Measurements from ENCODE around the gene CREBZF.

The CREBZF gene, protein sequence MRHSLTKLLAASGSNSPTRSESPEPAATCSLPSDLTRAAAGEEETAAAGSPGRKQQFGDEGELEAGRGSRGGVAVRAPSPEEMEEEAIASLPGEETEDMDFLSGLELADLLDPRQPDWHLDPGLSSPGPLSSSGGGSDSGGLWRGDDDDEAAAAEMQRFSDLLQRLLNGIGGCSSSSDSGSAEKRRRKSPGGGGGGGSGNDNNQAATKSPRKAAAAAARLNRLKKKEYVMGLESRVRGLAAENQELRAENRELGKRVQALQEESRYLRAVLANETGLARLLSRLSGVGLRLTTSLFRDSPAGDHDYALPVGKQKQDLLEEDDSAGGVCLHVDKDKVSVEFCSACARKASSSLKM

DNA sequence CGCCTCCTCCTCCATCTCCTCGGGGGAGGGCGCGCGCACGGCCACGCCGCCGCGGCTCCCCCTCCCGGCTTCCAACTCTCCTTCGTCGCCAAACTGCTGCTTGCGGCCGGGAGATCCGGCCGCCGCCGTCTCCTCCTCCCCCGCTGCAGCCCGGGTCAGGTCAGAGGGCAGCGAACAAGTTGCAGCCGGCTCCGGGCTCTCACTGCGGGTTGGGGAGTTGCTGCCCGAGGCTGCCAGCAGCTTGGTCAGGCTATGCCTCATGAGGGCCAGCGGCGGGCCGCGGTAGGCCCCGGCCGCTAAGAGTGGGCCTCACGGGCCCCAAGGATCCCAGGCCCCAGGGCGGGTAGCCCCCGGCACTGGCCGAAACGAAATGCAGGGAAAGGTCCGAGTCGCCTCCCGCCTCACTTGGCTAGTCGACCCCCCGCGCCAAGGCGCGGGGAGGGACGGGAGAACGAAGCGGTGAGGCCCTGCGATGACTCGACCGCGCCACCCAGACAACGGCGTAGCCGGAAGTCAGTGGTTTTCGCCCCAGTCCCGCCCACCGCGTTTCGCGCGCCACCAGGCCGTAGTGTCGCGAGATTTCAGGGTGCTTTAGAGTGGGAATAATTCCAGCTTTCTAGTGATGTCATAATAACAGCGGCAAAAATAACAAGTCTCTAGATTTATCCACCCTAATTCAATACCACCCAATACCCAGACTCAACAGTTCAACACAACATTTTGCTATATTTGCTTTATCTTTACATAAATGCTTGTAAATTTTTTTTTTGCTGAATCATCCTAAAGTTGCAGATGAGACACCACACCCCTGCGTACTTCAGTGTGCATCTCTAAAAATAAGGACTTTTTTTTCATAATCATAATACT is at the start of gene CREBZF:
Gene CREBZF, minus strand, starts transcription at position 515 of the 867 bp plus-strand sequence. Its CDS starts 254 bp downstream, at position 261.
- DNase-seq, result peak; percentile 87

DNA sequence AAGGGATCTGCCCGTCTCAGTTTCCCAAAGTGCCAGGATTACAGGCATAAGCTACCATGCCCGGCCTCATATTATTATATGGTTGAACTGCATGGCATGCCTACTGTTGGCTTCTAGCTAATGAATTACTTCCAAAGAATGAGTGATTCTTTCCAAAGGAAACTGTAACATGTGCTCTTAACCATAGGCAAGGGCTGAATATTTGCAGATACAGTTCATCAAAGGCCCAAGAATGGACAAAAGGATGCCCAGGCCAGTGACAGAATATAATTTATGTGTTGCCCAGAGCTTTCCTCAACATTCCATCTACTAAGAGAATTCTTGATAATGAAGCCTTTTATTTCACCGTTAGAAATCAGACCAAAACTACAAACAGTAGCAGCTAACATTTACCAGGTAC is 48.0 kb upstream of the CREBZF start:
- DNase-seq, result no peak

DNA sequence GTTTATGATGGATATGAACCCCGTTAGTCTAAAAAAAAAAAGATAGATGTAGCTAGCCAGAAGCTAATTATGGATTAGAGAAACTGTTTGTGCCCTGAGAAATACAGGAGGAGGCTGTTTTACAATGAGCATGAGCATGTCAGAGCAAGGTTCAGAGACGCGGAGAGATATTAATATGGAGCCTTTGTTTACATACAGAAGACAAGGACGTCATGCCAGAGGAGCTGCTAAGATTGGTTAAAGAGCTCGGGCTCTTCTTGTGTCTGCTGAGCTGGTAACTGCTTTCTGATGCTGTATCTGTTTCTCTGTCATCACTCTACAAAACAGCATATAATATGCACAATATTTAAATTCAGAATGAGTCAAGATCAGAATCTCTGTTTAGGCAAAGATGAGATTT is 46.0 kb upstream of the CREBZF start:
- no peak for DNase-seq

DNA sequence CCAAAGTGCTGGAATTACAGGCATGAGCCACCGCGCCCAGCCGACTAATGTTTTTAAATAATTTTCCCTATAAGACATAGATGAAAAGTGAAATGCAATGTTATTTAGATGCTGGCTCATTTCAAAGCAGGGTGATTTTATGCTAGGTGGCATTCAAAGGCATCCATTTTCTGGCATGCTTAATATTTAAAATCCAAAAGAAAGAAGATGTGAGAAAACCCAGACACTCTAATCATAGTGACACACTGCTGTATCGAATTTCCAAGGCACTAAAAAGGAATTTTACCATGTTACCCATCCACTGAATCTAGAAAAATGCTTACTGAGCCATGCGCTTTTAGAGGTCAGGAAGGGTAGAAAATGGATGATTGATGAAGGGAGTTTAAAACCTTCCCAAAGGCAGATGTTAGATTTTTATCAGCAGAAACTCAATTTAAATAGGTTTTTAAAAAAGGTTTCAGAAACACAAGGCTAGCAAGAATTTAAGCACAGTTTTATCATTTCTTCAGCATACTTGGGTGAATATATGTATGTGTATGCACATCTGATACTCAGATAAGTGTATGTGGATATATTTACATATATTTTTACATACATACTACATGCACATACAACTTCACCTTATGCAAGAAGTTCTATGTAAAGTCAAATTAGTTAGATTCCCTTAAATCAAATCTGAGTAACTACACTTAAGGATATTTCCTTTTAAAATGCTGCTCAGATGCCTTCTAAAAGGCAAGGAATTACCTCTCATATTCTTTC is 45.2 kb upstream of the CREBZF start:
- no peak for DNase-seq

DNA sequence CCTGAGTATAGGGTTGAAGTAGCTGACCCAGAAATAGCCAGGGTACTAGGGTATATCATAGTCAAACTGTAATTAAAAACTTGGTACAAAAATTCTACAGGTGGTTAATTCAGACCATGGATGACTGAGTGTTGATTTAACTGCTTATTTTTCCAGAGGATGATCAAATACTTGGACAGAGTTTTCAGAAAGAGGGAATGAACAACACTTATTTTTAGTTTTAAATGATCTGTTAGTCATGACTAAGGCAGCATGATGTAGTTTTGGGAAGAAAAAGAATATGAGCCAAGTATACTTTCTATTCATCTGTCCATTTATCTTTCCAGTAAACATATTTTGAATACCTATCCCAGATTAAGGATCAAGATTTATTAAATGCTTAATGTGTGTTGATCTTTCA is 40.9 kb upstream of the CREBZF start:
- no peak for DNase-seq

DNA sequence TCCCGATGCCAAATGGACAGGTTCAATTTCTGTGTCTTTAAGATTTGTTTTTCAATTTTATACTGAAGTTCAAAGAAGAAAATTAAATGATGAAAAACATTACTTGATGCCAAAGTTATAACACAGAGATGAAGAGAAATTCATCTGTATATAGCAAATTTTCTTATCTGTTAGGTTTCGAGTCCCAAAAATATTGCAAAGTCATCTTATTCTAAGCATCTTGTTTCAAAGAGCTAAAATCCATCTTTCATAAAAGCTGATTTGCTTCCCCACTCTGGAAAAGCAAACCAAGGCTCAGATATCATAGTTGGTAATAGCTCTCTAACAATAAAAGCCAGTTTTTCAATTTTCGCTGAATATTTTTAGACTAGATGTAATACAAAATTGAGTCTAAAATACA is 40.0 kb upstream of the CREBZF start:
- DNase-seq, result no peak

DNA sequence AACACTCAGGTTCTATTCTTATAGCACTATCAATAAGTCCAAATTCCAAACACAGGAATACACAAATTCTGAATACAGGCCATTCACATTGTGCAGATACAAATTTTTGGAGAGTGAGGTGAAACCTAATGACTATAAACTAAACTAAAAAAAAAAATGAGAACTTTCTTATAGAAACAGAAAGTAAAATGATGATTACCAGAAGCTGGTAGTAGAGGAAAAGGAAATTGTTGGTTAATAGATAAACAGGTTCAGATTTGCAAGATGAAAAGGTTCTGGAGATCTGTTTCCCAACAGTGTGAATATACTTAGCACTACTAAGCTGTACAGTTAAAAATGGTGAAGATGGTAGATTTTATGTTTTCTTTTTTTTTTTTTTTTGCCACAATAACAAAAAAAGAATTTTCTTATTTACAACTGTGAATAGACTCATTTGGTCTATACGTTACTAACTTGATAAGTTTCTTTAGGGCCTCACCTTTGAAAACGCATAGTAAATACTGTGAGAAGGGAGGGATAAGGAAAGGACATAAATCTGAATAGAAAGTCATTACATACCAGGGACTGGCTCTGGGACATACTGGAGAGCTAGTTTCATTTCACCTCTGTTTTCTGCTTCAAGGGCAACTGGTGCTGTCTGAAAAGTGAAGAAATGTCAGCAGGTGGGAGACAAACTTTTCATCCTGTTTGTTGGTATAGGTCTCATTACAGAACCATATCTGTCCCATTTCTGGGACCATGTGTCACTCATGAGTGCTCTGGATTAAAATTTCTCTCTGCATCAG is 35.2 kb upstream of the CREBZF start:
- DNase-seq, result no peak

DNA sequence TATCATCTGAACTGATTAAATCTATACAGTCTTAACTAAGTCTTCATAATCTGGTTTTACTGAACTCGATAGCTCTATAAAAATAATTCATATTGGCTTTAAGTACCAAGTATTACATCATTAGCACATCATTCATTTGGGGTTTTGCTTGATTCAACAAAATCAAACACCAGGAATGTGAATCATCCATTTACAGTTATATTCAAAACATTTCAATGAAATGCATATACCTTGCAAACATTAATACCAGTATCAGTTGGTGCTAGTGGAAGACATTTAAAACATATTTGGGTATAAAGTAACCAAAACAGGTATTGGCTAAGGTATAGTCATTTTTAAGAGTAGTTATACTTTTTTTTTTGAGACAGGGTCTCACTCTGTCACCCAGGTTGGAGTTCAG is 33.3 kb upstream of the CREBZF start:
- DNase-seq, result no peak

DNA sequence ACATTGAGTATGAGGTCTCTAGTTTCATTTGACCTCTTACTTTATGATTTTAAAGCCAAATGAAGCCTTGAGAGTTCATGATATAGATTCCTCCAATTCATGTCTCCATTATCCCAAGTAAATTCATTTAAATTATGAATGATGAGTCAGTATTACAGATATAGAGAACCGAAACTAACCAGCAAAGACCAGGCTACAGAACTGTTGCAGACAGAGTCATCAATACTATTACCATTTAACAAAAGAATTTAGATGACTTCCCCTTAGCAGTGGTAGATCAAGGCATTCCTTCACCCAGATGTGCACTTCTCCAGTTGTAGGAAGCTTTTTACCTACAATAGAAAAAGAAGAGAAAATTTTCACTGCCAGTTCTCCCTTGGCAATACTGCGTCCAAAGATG is 32.8 kb upstream of the CREBZF start:
- DNase-seq, result no peak

DNA sequence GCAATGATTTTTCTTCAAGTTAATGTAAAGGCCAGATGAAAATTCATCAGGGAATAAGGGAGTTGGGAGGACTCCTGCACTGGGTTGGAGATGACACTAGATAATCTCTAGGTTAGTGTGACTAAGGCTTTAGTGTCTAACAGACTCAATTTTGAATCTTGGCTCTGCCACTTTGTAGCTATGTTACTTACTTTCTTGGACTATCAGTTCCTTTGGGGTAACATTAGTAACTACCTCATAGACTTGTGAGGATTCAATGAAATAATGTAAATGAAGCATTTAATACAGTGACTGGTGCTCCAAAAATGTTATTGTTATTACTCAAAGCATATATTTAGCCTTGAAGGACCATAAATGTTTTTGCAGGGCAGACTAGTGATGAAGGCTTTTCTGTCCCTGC is 30.6 kb upstream of the CREBZF start:
- no peak for DNase-seq

DNA sequence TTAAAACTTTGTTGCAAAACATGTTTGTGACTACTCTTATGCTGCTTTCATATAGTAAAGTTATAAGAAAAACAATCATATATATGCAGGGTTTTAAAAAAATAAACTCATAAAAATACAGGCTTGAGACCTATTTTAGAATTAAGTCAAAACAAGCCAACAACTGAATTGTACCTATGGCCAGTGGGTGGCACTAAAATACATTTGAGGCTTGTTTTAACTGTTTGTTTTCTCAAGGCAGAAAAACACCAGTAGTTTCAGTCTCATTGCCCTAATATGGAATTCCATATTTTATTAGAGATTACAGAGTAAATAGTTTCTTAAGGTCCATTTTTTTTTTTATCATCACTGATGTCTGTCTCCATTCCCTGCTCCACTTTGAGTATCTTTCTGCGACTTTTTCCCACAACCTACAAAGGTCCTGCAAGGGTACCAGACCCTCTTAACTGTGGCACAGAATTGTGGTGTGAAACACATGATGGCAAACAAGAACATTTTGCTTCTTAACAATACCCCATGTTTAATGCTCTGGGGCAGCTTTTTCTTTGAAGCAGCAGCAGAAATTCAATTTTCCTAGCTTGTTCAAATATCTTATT is 29.6 kb upstream of the CREBZF start:
- no peak for DNase-seq

DNA sequence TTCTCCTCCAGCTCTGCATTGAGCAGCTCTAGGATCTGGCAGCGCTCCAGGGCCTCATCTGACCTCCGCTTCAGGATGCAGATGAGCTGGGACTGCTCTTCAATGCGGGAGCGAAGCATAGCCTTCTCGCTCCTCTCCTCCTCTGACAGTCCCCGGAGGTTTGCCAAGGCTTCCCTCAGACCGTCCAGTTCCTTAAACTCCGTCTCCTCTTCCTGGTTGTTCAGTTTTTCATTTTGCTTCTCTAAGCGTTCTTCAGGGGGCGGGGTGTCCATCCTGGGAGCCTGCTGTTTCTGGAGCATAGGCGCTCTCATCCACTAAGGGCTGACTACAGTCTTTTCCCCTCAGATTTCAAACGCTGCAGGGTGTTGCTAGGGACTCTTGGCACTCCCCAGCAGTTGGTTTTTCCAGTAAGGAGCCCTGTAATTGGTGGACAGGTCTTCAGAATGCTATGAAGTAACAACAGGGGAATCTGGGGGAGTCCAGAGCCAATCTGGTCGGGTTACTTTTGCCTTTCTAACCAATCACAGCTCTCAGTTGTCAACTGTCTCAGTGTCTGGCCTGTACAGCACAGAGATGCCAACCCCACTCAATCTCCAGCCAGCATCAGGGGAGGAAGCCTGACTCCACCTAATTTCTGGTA is 21.0 kb upstream of the CREBZF start, which contains the start of gene CCDC89:
Gene CCDC89, minus strand, starts transcription at position 376 of the 640 bp plus-strand sequence. Its CDS starts 65 bp downstream, at position 311.
- DNase-seq, result no peak

DNA sequence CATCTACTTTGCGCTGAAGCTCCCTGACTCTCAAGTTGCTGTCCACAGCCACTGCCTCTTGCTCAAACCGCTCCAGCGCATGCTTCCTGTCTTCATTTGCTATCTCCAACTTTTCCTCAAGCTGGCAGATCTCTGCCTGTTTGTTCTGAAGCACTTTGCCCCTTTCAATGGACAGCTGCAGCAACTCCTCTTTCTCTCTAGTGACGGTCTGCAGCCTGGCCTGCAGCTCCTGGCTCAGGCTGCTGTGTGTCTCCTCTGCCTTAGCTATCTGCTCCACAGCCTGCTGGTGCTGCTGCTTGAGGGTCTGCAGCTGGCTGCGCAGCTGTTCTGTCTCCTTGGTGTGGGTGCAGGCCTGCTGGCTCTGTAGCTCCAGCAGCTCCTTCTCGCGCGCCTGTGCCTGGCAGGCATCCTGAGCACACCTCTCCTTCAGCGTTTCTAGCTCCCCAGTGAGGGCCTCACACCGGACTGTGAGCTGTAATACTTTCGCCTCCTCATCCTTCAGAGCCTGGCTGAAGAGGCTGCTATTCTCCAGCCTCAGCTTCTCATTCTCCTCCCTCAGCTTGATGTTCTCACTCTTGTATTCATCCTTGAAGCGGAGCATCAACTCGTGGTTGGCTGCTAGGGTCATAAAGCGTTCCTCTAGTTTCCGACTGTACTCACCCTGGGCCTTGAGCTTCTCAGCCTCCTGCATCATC is 20.3 kb upstream of the CREBZF start:
- no peak for DNase-seq

DNA sequence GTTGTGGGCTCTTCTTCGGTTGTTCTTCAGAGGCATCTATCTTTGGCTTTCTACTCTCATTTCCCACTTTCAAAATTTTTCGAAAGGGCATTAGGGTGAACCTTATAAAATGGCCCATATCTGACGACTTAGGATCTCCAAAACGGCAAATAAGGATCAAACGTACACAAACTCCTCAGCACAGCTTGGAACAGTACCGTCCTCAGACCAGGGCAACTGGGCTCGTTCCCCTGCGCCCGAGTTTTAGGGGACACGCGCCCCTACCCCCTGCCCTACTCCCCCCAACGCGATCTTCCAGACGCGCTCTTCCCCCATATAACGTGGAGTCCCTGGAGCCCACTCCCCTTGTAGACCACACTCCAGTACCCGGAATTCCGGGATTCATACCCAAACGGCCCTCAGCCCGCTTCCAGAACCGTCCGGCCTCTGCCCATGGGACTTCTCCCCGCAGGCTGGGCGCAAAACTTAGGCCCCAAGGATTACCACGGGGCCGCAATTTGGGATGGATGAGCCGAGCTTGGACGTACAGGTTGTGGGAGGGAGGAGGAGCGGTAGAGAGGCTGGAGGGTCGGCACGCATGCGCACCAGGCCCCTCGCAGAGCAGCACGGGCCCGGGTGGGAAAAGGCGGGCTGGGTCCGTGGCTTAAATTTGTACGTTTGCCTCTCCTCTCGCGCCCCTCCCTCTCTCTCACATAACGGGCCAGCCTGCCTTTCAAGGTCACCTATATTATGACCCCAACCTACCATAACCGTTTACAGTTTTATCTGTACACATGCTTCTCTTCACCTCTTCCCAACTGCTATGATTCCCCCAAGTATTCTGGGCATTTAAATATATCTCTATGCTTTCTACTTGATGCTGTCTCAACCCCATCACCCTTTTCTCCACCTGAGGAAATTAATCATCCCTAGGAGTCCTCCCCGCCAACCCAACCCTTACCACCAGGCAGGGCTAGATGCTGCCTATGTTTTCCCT is 17.7 kb upstream of the CREBZF start:
- peak; percentile 19 for DNase-seq

DNA sequence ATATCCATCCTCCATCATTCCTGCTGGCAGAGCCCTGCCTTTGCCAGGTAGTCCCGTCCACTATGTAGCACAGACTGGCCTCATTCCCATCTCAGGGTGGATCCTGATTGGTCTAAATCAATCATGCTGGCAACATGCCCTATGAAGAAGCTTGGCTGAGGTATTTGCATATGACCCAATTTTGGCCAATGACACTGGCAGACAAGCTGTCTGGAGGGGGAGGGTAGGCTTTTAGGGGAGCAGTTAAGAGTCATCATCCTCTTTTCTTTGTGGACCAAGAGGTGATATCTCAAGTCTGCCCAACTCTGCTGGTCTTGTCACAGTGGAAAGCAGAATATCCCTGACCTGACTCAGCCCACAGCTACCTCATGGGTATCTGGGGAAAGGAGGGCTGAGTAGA is 16.0 kb upstream of the CREBZF start:
- DNase-seq, result no peak

DNA sequence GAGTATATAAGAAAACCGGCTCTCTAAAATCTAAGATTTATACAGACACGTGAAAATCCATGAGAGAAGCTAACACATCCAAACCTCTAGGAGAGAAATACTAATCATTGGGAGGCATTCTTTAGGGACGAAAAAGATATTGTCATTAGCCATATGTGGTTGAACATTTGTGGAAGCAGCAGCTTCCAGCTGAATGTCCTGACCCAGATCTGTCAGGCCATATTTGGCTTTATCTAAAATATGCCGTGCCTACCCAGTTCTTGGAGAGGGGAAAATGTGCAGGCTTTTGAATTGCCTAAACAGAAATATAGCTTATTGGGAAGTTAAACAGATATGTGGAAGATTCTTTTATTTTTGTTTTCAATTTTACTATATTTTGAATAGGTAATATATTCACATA is 14.6 kb upstream of the CREBZF start:
- no peak for DNase-seq

DNA sequence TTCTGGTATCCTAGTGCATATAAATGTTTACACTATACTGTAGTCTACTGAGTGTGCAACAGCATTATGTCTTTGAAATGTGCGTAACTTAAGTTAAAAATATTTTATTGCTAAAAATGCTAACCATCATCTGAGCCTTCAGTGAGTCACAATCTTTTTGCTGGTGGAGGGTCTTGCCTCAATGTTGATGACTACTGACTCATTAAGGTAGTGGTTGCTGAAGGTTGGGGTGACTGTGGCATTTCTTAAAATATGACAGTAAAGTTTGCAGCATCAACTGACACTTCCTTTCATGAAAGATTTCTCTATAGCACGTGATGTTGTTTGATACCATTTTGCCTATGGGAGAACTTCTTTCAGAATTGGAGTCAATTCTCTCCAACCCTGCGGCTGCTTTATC is 8.5 kb upstream of the CREBZF start:
- no peak for DNase-seq

DNA sequence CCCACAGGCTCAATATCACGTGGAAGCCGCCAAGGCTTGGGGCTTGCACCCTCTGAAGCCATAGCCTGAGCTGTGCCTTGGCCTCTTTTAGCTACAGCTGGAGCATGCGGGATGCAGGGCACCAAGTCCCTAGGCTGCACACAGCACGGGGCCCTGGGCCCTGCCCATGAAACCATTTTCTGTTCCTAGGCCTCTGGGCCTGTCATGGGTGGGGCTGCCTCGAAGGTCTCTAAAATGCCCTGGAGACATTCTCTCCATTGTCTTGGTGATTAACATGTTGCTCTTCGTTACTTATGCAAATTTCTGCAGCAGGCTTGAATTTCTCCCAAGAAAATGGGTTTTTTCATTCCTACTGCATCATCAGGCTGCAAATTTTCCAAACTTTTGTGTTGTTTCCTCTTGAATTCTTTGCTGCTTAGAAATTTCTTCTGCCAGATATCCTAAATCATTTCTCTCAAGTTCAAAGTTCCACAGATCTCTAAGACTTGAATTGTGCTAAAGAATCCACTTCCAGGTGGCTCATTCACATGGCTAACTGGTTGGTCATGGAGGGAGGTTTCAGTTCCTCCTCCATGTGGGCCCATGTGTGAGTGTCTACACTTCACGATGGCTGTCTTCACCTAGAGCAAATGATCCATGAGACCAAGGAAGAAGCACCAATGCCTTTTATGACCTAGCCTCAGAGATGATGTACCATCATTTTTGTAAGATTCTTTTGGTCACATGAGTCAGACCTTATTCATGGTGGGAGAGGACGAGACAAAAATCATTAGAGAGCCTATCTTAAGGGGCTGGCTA is 7.4 kb upstream of the CREBZF start:
- no peak for DNase-seq

Data from activated effector memory CD4-positive, alpha-beta T cell treated with Interleukin-2 at 50 U/mL for 16 hours (primary cell).